Omental fat pad (tissue), 4 donors: Measurements from ENCODE around the gene DTX1. TPM values are rescaled to one million over a fixed set of nuclear protein-coding genes. Genes with fewer than 3 reads are reported as not detected.

Source experiments
- ATAC-seq: fragments of 150-250 bp; one replicate; pipeline ENCODE4 v1.9.1; 2016; ENCODE audit warnings: mild to moderate bottlenecking, moderate library complexity; ENCODE audit not compliant: low FRiP score
- DNase-seq: peaks from one replicate; pipeline ENCODE4 v3.0.0-alpha.2; 2019; ENCODE audit warnings: low spot score
- total RNA-seq, 4 donors: library from RNA; depleted of rRNA; stranded (reverse); fragments of >200 nt; gene quantifications; one replicate each; pipeline ENCODE4 v1.1.0, GENCODE V29; 2016
- TF ChIP-seq, protein P1 (sequence below), 3 donors: fragments of 450-650 bp; IDR thresholded peaks; one replicate each; pipeline ENCODE4 v1.5.1; 2016 to 2017; ENCODE audit warnings: antibody characterized with exemption in 3 of 3, mild to moderate bottlenecking in 3 of 3, moderate library complexity in 2 of 3

Gene DTX1
- total RNA-seq, 4 donors from 2014 or later = 30.1 to 80.9 (median 35.5) TPM

GRCh38 chr12:113065126-113066007 lies 8.8 kb downstream of the DTX1 start:
- DNase-seq = no peak
- TF ChIP-seq, protein P1, sequence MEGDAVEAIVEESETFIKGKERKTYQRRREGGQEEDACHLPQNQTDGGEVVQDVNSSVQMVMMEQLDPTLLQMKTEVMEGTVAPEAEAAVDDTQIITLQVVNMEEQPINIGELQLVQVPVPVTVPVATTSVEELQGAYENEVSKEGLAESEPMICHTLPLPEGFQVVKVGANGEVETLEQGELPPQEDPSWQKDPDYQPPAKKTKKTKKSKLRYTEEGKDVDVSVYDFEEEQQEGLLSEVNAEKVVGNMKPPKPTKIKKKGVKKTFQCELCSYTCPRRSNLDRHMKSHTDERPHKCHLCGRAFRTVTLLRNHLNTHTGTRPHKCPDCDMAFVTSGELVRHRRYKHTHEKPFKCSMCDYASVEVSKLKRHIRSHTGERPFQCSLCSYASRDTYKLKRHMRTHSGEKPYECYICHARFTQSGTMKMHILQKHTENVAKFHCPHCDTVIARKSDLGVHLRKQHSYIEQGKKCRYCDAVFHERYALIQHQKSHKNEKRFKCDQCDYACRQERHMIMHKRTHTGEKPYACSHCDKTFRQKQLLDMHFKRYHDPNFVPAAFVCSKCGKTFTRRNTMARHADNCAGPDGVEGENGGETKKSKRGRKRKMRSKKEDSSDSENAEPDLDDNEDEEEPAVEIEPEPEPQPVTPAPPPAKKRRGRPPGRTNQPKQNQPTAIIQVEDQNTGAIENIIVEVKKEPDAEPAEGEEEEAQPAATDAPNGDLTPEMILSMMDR (IDR thresholded peaks at IDR 0.05) = no peak
- no peak for ATAC-seq

GRCh38 chr12:113066813-113067400 lies 10.4 kb downstream of the DTX1 start:
- ATAC-seq (no peak), DNase-seq (no peak)
- TF ChIP-seq, protein P1 (IDR thresholded peaks at IDR 0.05) = no peak

- TF ChIP-seq, protein P1 (IDR thresholded peaks at IDR 0.05) = no peak
- DNase-seq = no peak
- no peak for ATAC-seq
Measured at GRCh38 chr12:113067987-113068935, 11.7 kb downstream of the DTX1 start.

- TF ChIP-seq, protein P1 (IDR thresholded peaks at IDR 0.05) = no peak
- ATAC-seq = no peak
- no peak for DNase-seq
Measured at GRCh38 chr12:113069149-113069548, 12.6 kb downstream of the DTX1 start.

DNA sequence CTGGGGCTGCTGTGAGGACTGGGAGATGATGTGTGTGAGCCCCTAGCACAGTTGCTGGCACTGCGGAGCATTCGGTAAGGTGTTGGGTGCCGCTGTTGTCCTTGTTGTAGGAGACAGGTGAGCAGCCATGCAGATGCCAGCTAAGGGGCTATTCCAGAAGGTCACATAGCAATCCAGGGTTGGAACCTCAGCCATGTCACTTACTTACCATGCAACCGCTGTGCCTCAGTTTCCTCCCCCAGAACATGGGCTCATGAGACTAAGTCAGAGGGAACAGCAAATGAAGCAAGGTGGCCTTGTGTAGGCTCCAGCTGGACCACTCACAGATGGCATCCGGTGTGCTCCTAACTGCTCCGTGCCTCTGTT lies 13.2 kb downstream of the DTX1 start:
- DNase-seq (no peak), ATAC-seq (no peak)
- TF ChIP-seq, protein P1 (IDR thresholded peaks at IDR 0.05) = no peak

GRCh38 chr12:113070117-113070906 lies 13.8 kb downstream of the DTX1 start:
- DNase-seq = no peak
- no peak for ATAC-seq
- TF ChIP-seq, protein P1 (IDR thresholded peaks at IDR 0.05) = no peak
